Hematopoietic multipotent progenitor cell treated with erythropoietin and hydrocortisone succinate and interleukin-3 and kit ligand, for 8 days (in vitro differentiated cells): ENCODE measurements around the gene RPIA.
"Not testable (repeated sequence)": the region's sequence is repeated elsewhere in the genome, so short reads cannot be mapped to it uniquely, and the experiment has no call there.

Source experiments
- DNase-seq: peaks from one replicate; pipeline ENCODE4 v3.0.0-alpha.2; 2015

Gene RPIA

GRCh38 chr2:88737385-88737784, 45.9 kb downstream of the RPIA start:
- no peak for DNase-seq

DNA sequence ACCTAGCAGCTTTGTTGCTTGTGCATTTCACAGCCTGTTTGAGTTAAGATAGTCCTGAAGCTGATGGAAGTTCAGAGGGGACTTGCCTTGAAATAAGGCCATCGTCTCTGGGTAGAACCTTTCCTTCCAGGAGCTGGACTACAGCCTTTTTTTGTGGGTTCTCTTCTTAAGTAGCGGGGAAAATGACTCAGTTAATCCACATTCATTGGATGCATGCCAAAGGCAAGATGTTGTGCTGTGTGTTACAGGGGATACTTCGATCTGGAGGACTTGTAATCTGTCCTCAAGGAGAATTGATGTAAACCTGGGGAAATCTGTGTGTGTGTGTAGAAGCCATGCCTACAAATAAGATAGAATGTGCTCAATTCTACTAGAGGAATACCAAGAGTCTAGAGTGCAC, 46.8 kb downstream of the RPIA start:
- peak; percentile 34 for DNase-seq

DNA sequence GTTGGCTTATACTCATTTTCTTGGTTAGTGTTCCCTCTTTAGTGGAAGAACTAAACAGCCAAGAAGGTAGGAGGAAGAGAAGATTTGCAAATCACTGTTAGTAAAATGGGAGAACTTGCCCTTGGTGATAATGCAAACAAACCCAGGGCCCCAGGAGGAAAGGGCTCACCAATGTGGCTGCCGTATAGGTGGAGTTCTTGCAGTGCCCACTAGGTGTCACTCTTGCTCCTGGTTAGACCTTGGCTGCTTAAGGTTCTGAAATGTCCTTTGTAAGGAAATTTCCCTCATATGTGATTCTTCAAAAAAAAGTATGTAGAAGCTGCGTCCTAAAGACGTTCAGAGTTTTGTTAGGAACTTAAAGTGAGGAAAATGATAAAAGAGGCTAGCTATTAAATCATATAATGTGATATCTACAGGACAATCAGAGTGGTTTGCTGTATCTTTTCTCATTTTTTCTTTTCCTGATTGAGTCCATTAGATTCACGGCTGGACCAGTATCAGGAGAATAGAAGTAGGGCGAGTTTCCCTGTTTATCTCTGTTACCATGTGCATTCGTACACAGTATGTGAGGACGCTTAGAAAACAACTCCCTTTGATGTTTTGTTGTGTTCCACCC, 48.6 kb downstream of the RPIA start:
- DNase-seq: peak; percentile 77

DNA sequence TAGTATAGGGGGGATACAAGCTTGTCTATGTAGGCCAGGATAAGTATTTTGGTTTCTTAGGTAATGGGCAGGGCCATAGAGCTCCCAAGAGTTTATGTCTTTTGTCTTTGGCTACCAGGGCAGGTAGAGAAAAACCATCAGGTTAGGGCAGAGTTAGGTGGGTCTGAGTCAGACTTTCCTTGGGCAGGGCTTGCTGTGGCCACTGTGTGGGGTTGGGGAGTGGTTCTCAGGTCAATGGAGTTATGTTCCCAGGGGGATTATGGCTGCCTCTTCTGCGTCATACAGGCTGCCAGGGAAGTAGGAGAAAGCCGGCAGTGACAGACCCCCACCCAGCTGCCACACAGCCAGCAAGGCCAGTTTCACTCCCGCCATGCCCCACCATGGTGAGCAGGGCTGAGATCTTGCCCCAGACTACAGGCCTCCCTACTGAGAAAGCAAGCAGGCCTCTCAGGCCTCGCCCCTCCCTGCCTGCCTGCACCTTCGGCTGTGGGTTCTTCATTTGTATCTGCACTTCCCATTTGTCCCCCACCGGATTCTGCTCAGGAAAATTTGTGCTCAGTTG, 55.5 kb downstream of the RPIA start:
- DNase-seq: no peak

DNA sequence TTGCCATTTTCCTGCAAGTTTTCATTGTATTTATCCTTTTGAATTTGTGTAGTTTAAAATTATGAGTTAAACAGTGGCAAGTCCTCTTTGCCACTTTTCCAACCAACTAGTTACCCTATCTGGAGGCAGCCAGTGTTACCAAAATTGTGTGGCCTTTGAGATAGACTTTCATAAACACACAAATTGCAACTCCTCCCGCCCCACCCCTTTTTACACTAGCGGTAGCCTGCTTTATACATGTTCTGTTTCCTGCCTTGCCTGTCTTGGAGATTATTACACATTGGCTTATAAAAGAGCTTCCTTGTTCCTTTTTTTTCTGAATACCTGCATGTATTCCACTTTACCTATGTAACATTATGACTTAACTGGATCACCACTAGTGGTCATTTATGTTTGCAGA, 56.5 kb downstream of the RPIA start:
- DNase-seq: peak; percentile 78

DNA sequence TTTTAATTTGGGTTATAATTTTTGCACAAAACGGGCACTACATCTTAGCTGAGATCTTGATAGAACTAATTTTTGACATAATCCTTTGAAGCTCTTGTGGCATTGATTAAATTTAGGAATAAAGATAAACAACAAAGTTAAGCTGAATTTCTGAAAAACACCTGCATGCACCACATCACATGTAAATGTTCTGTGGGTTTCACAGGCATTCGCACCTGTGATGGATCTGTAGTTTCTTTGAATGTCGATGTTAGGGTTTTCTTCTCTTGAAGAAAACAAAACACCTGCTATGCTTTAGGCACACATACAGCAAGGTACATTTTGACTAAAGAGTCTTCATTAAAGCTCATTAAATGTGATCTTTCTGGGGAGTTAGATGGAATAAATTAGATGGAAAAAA, 60.3 kb downstream of the RPIA start:
- DNase-seq: no peak

GRCh38 chr2:88753833-88754584, 62.5 kb downstream of the RPIA start:
- DNase-seq: no peak

- DNase-seq: peak; percentile 29
Measured at GRCh38 chr2:88754585-88755320, 63.3 kb downstream of the RPIA start.

DNA sequence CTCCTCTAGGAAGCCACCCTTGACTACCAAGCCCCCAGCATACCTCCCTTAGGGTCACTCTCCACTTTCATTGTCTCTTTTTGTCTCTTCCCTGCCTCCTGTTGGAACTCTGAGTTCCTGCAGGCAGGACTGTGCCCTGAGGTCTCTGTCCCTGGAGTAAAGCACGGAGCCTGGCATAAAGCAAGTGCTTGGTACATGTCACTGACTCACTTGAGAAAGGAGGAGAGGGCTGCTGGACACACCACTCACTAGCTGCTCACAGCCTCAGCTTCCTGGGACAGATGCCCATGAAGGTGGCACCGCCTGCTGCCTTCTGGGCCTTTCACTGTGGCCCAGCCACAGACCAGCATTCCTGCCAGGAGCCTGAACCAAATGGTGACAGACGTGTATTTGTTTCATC, 64.4 kb downstream of the RPIA start:
- DNase-seq: no peak

- DNase-seq: no peak
Measured at GRCh38 chr2:88757025-88757424, 65.6 kb downstream of the RPIA start.

DNA sequence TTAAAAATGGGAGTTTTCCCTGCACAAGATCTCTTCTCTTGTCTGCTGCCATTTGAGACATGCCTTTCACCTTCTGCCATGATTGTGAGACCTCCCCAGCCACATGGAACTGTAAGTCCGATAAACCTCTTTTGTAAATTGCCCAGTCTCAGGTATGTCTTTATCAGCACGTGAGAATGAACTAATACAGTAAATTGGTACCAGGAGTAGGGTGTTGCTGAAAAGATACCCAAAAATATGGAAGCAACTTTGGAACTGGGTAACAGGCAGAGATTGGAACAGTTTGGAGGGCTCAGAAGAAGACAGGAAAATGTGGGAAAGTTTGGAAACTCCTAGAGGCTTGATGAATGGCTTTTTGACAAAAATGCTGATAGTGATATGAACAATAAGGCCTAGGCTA, 67.2 kb downstream of the RPIA start:
- not testable (repeated sequence) for DNase-seq

GRCh38 chr2:88760819-88761598, 69.5 kb downstream of the RPIA start:
- DNase-seq: no peak

- no peak for DNase-seq
Measured at GRCh38 chr2:88764141-88764849, 72.8 kb downstream of the RPIA start.

DNA sequence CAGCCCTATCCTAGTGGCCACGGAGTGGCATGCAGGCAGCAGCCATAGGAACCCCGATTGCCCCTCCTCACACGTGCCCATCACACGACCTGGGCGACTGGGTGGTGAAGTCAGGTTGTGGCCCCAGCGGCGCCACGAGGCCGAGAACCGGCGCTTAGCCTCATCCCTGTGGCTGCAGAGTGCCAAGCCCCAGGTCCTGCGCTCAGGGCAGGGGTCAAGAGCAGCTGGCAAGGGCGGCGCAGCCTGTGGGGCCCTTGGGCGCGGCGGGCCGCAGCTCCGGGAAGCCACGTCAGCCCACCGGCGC, 73.3 kb downstream of the RPIA start:
- no peak for DNase-seq

- DNase-seq: peak; percentile 86
Measured at GRCh38 chr2:88765154-88765888, 73.8 kb downstream of the RPIA start.

GRCh38 chr2:88765889-88766481, 74.5 kb downstream of the RPIA start:
- DNase-seq: not testable (repeated sequence)

DNA sequence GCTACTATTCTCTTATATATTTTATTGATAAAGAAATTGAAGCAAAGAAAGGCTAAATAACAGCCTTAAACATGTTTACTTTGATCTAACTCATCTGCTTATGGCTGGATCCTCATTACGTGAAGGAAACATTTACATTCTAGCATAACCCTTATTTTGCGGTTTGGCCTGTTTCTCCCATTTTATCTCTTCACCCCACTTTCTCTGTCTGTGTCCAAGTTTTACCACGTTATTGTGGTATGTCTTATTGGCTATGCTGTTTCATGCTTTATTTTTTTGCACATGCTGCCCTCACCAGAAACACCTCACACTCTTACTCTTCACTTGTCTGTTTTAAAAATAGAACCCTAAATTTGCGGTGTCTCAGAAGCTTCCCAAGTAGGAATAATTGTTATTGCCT, 78.5 kb downstream of the RPIA start:
- DNase-seq: peak; percentile 70

- not testable (repeated sequence) for DNase-seq
Measured at GRCh38 chr2:88773233-88774028, 82.0 kb downstream of the RPIA start.

- DNase-seq: not testable (repeated sequence)
Measured at GRCh38 chr2:88789213-88789612, 97.7 kb downstream of the RPIA start.

DNA sequence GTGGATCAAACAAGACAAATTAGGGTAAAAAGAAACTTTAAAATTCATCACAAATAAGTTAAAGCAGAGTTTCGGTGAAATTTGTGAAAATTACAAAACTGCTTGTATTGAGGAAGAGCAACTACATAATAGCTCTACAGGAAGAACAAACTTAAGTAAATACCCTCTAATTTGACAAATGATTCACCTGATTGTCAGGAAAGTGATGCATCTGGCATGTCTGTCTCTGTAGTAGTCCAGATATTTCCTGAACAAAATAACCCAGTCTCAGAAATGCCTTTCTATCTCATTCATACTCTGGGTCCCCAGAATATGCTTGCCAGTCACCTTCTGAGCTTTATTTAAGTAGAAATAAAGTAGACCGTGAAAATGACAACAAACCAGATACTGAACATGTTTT, 104.5 kb downstream of the RPIA start:
- DNase-seq: not testable (repeated sequence)
